GM12878 (cell line): ENCODE data around the gene IL21. TPM values are rescaled to one million over a fixed set of nuclear protein-coding genes. Genes with fewer than 3 reads are reported as not detected.

Experiments
- ATAC-seq: fragments of 200-7000 bp; cut with Tn5 transposase; 3 replicates; pipeline ENCODE4 v1.9.1; 2020; ENCODE audit warnings: mild to moderate bottlenecking, moderate library complexity
- BruUV-seq: library from RNA; stranded (reverse); fragments of 400-500 nt; replicated peaks from 2 replicates; lab custom pipeline; 2021; lab: Mats Ljungman, UMichigan
- CTCF ChIA-PET: fragments of 300-600 bp; sonication (Branson Sonifier 250); formaldehyde crosslinking; extraction: SDS; loops from one replicate; lab custom pipeline; 2021; ENCODE audit warnings: inconsistent platforms; lab: Yijun Ruan, JAX
- POLR2A ChIA-PET: fragments of 350-600 bp; formaldehyde crosslinking; extraction: SDS; loops from one replicate; lab custom pipeline; 2021; ENCODE audit warnings: inconsistent platforms; lab: Charles Lee
- RAD21 ChIA-PET: fragments of 300-600 bp; sonication (Branson Sonifier 250); formaldehyde crosslinking; loops from one replicate; lab custom pipeline; 2023; ENCODE audit warnings: antibody characterized with exemption; ENCODE audit not compliant: unreplicated experiment; lab: Charles Lee
- SMC1A ChIA-PET: fragments of 300-600 bp; sonication (Branson Sonifier 250); formaldehyde crosslinking; loops from one replicate; lab custom pipeline; 2023; ENCODE audit not compliant: unreplicated experiment, uncharacterized antibody; lab: Charles Lee
- DNase-seq: peaks from one replicate; pipeline ENCODE4 v3.0.0-alpha.2; 2011; ENCODE audit warnings: low read depth, low spot score
- FAIRE-seq: peaks from 3 replicates; lab custom pipeline; 2011; peaks lifted over from hg19 to GRCh38; lab: Jason Lieb, UNC
- H2AFZ ChIP-seq: 2 replicates; pipeline ENCODE4 v1.6.0; 2011; ENCODE audit warnings: low read depth, low read length, control low read depth; ENCODE audit not compliant: control insufficient read depth
- H3K27ac ChIP-seq: 2 replicates; pipeline ENCODE4 v1.5.1; 2011; ENCODE audit warnings: control low read depth; ENCODE audit not compliant: control insufficient read depth, insufficient read depth
- H3K27me3 ChIP-seq, 2 experiments: replicated peaks in 1 of 2; 2 replicates each; pipeline versions ENCODE4 v1.6.0 to v1.6.1; 2011; ENCODE audit warnings: low read length in 1 of 2; ENCODE audit not compliant: control insufficient read depth in 2 of 2, insufficient read depth in 2 of 2
- H3K36me3 ChIP-seq, 2 experiments: 2 replicates each; pipeline ENCODE4 v1.5.1; 2011; ENCODE audit warnings: low read length in 1 of 2; ENCODE audit not compliant: control insufficient read depth in 2 of 2, insufficient read depth in 2 of 2
- H3K4me1 ChIP-seq: 2 replicates; pipeline ENCODE4 v1.6.1; 2011; ENCODE audit warnings: mild to moderate bottlenecking, low read length, moderate library complexity, mixed read lengths; ENCODE audit not compliant: control insufficient read depth, insufficient read depth
- H3K4me2 ChIP-seq: 2 replicates; pipeline ENCODE4 v1.6.0; 2011; ENCODE audit warnings: control low read depth; ENCODE audit not compliant: control insufficient read depth, insufficient read depth
- H3K4me3 ChIP-seq: fragments of 200-600 bp; sonication (generic); 2 replicates; pipeline ENCODE4 v1.5.1; 2016
- H3K79me2 ChIP-seq: 2 replicates; pipeline ENCODE4 v1.6.0; 2011; ENCODE audit warnings: low read length; ENCODE audit not compliant: control insufficient read depth, insufficient read depth
- H3K9ac ChIP-seq: 2 replicates; pipeline ENCODE4 v1.8.0; 2011; ENCODE audit warnings: low read length, control low read depth, mixed read lengths; ENCODE audit not compliant: control insufficient read depth, insufficient read depth
- H3K9me3 ChIP-seq: replicated peaks from 3 replicates; pipeline ENCODE4 v1.5.1; 2011; ENCODE audit warnings: mild to moderate bottlenecking, low read length; ENCODE audit not compliant: control insufficient read depth, insufficient read depth
- H4K20me1 ChIP-seq: 2 replicates; pipeline ENCODE4 v1.6.0; 2011; ENCODE audit not compliant: control insufficient read depth, insufficient read depth
- CBFB ChIP-seq: IDR thresholded peaks from 2 replicates; pipeline ENCODE4 v1.6.1; 2016; ENCODE audit warnings: antibody characterized with exemption, low read depth
- CHD2 ChIP-seq: IDR thresholded peaks from 2 replicates; pipeline ENCODE4 v1.6.1; 2011; ENCODE audit warnings: low read depth, low read length, improper control_type of control experiment, borderline replicate concordance
- KDM1A ChIP-seq: fragments of 200-600 bp; sonication (generic); IDR thresholded peaks from 2 replicates; pipeline ENCODE4 v1.6.1; 2016; ENCODE audit warnings: borderline replicate concordance
- NFYA ChIP-seq: IDR thresholded peaks from 2 replicates; pipeline ENCODE4 v1.6.1; 2011; ENCODE audit warnings: low read depth, mild to moderate bottlenecking, low read length, improper control_type of control experiment, borderline replicate concordance
- RELA ChIP-seq: fragments of 450-650 bp; IDR thresholded peaks from 2 replicates; pipeline ENCODE4 v1.8.0; 2014; ENCODE audit warnings: borderline replicate concordance; ENCODE audit not compliant: partially characterized antibody
- RUNX3 ChIP-seq: IDR thresholded peaks from 2 replicates; pipeline ENCODE4 v1.6.1; 2012; ENCODE audit warnings: low read length, inconsistent platforms
- WGBS: methylation state at CpG from one replicate; pipeline ENCODE4 v1.1.6; 2016; ENCODE audit warnings: low lambda C conversion rate; ENCODE audit not compliant: insufficient replicate concordance, insufficient coverage; ENCODE audit errors: missing lambda C conversion rate; 5-methylcytosine and 5-hydroxymethylcytosine counted together
- in situ Hi-C: fragments of 300-500 bp; cut with MboI; formaldehyde crosslinking; loops from 9 replicates; pipeline ENCODE4 v1.14.3; 2018; ENCODE audit warnings: mixed read lengths
- intact Hi-C: fragments of 100-400 bp; cut with micrococcal nuclease; formaldehyde crosslinking; loops from one replicate; pipeline ENCODE4 v1.14.2; 2022; ENCODE audit not compliant: unreplicated experiment
- polyA plus RNA-seq, 11 experiments: library from polyadenylated mRNA; depleted of rRNA in 4 of 11; unstranded in 6 of 11; stranded (reverse) in 5 of 11; fragments of >200 nt; fragmentation: Nextera tagmentation in 4 of 11; fragmentation: Illumina TruSeq in 1 of 11; extraction: Ambion mirVana in 4 of 11; extraction: Trizol in 1 of 11; gene quantifications; 1 replicate in 1 of 11; 2 replicates in 10 of 11; pipeline versions ENCODE4 v1.2.1 to v1.2.3, GENCODE V29; 2011 to 2016; ENCODE audit warnings: inconsistent platforms in 2 of 11, missing spikeins in 2 of 11, low read depth in 1 of 11
- total RNA-seq, 4 experiments: library from RNA; depleted of rRNA in 3 of 4; stranded (reverse); fragments of >200 nt in 3 of 4; fragmentation: Illumina TruSeq in 1 of 4; extraction: Trizol in 1 of 4; gene quantifications; 2 replicates each; pipeline versions ENCODE4 v1.2.1 to v1.2.3, GENCODE V29; 2013 to 2021
- TF ChIP-seq, protein P1 (sequence below): fragments of 450-650 bp; IDR thresholded peaks from 2 replicates; pipeline ENCODE4 v1.6.1; 2016; ENCODE audit warnings: mild to moderate bottlenecking
- TF ChIP-seq, protein P2 (sequence below): IDR thresholded peaks from 2 replicates; pipeline ENCODE4 v1.6.1; 2011; ENCODE audit warnings: low read depth, low read length, improper control_type of control experiment, borderline replicate concordance
- TF ChIP-seq, protein P3 (sequence below): IDR thresholded peaks from 2 replicates; pipeline ENCODE4 v1.6.1; 2012; ENCODE audit warnings: mild to moderate bottlenecking, low read depth, low read length
- TF ChIP-seq, protein P4 (sequence below): fragments of 450-650 bp; formaldehyde crosslinking; IDR thresholded peaks from 2 replicates; pipeline ENCODE4 v1.5.0; 2022; ENCODE audit warnings: mild to moderate bottlenecking, missing genetic modification characterization

Gene IL21
- total and polyA plus RNA-seq, 10 of the 15 experiments (the other 5 are each of a cell fraction or from before 2014, with no cell fraction given) = not detected

DNA sequence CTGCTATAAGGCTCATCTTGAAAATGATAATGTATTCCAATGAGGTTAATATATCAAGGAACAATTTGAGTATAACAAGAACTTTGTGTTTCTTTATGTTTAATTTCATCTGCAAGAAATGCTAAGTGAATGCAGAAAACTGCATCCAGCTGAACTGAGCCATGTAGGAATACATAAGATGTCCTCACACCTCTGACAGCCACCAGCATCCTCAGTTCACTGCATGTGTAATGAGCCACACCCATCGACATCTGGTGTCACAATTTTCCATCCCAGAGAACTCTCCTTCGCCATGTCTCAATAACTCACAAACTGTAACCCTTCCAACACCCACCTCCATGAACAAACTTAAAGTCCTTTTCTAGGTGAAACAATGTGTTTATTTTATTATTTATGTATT is 3.3 kb upstream of the IL21 start:
- no peaks in the 10 kb centered on the region for H3K4me1 ChIP-seq
- H3K9ac ChIP-seq = no peak overlapping the region
- intact Hi-C loops = no loop called here
- in situ Hi-C loops = no loop called here
- no peaks in the 10 kb centered on the region for H4K20me1 ChIP-seq
- WGBS = 49% methylated on average over 2 of the region's 2 CpGs
- CTCF ChIA-PET = interaction anchor here (1.2 kb wide), 1 partner anchor 46 kb away, joined by 4 read pairs; no protein-coding TSS in a partner anchor
- TF ChIP-seq NFYA = no peak
- TF ChIP-seq CHD2 = no peak
- no peak for TF ChIP-seq CBFB
- no peak for TF ChIP-seq RELA
- TF ChIP-seq, protein P1, sequence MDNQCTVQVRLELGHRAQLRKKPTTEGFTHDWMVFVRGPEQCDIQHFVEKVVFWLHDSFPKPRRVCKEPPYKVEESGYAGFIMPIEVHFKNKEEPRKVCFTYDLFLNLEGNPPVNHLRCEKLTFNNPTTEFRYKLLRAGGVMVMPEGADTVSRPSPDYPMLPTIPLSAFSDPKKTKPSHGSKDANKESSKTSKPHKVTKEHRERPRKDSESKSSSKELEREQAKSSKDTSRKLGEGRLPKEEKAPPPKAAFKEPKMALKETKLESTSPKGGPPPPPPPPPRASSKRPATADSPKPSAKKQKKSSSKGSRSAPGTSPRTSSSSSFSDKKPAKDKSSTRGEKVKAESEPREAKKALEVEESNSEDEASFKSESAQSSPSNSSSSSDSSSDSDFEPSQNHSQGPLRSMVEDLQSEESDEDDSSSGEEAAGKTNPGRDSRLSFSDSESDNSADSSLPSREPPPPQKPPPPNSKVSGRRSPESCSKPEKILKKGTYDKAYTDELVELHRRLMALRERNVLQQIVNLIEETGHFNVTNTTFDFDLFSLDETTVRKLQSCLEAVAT = no peak
- TF ChIP-seq, protein P2, sequence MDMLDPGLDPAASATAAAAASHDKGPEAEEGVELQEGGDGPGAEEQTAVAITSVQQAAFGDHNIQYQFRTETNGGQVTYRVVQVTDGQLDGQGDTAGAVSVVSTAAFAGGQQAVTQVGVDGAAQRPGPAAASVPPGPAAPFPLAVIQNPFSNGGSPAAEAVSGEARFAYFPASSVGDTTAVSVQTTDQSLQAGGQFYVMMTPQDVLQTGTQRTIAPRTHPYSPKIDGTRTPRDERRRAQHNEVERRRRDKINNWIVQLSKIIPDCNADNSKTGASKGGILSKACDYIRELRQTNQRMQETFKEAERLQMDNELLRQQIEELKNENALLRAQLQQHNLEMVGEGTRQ = no peak
- no peak for TF ChIP-seq KDM1A
- TF ChIP-seq, protein P3, sequence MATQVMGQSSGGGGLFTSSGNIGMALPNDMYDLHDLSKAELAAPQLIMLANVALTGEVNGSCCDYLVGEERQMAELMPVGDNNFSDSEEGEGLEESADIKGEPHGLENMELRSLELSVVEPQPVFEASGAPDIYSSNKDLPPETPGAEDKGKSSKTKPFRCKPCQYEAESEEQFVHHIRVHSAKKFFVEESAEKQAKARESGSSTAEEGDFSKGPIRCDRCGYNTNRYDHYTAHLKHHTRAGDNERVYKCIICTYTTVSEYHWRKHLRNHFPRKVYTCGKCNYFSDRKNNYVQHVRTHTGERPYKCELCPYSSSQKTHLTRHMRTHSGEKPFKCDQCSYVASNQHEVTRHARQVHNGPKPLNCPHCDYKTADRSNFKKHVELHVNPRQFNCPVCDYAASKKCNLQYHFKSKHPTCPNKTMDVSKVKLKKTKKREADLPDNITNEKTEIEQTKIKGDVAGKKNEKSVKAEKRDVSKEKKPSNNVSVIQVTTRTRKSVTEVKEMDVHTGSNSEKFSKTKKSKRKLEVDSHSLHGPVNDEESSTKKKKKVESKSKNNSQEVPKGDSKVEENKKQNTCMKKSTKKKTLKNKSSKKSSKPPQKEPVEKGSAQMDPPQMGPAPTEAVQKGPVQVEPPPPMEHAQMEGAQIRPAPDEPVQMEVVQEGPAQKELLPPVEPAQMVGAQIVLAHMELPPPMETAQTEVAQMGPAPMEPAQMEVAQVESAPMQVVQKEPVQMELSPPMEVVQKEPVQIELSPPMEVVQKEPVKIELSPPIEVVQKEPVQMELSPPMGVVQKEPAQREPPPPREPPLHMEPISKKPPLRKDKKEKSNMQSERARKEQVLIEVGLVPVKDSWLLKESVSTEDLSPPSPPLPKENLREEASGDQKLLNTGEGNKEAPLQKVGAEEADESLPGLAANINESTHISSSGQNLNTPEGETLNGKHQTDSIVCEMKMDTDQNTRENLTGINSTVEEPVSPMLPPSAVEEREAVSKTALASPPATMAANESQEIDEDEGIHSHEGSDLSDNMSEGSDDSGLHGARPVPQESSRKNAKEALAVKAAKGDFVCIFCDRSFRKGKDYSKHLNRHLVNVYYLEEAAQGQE = no peak
- TF ChIP-seq, protein P4, sequence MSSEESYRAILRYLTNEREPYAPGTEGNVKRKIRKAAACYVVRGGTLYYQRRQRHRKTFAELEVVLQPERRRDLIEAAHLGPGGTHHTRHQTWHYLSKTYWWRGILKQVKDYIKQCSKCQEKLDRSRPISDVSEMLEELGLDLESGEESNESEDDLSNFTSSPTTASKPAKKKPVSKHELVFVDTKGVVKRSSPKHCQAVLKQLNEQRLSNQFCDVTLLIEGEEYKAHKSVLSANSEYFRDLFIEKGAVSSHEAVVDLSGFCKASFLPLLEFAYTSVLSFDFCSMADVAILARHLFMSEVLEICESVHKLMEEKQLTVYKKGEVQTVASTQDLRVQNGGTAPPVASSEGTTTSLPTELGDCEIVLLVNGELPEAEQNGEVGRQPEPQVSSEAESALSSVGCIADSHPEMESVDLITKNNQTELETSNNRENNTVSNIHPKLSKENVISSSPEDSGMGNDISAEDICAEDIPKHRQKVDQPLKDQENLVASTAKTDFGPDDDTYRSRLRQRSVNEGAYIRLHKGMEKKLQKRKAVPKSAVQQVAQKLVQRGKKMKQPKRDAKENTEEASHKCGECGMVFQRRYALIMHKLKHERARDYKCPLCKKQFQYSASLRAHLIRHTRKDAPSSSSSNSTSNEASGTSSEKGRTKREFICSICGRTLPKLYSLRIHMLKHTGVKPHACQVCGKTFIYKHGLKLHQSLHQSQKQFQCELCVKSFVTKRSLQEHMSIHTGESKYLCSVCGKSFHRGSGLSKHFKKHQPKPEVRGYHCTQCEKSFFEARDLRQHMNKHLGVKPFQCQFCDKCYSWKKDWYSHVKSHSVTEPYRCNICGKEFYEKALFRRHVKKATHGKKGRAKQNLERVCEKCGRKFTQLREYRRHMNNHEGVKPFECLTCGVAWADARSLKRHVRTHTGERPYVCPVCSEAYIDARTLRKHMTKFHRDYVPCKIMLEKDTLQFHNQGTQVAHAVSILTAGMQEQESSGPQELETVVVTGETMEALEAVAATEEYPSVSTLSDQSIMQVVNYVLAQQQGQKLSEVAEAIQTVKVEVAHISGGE = no peak
- no peak for TF ChIP-seq RUNX3
- H3K9me3 ChIP-seq = no peaks in the 10 kb centered on the region
- SMC1A ChIA-PET = no interaction called here
- H3K27me3 ChIP-seq = peaks cover 0 to 8% of the 10 kb centered on the region in 2 experiments; a peak in 1 of 4 replicates
- BruUV-seq = no TSS peak
- H2AFZ ChIP-seq = no peak overlapping the region
- H3K27ac ChIP-seq = no peak overlapping the region
- no peak overlapping the region for H3K4me2 ChIP-seq
- H3K36me3 ChIP-seq = no peaks in the 10 kb centered on the region
- FAIRE-seq (no peak), ATAC-seq (no peak), DNase-seq (no peak)
- RAD21 ChIA-PET = no interaction called here
- POLR2A ChIA-PET = no interaction called here
- H3K79me2 ChIP-seq = no peaks in the 10 kb centered on the region
- no peak overlapping the region for H3K4me3 ChIP-seq
